Stimulated activated CD4-positive, alpha-beta T cell treated with anti-CD3 and anti-CD28 coated beads, TNF-alpha, amount 100 ng/mL, for 48 hours (primary cell): ENCODE data around the gene IPO4.
A peak's percentile ranks its signal among the peaks of the same experiment; 100 is the strongest.
"Not testable (repeated sequence)": the region's sequence is repeated elsewhere in the genome, so short reads cannot be mapped to it uniquely, and the experiment has no call there.

Source experiments
- DNase-seq, 3 donors: peaks; one replicate each; pipeline ENCODE4 v3.0.0-alpha.2; 2020; ENCODE audit warnings: low read depth in 3 of 3

The IPO4 gene

DNA sequence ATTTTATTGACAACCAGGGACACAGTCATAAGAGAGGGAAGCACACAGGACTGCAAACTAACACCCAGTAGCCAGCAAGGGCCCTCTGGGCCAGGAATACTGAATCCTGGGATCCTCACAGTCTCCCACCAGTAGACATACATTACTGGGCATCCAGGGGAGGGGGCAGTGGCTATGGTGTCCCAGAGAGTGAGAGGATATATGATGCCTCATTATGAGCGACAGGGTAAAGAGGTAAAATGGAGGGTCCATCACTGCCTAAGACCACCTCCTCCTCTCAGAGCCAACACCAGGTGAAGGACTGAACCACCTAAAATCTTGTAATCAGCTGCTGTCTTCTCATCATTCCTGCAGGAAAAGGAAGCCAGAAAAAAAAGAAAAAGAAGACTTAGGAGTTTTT, 28.3 kb upstream of the IPO4 start:
- DNase-seq: not testable (repeated sequence)

GRCh38 chr14:24216345-24216699, 27.7 kb upstream of the IPO4 start:
- DNase-seq: no peak

- DNase-seq: peak; percentile 69 to 74 (median 74)
These were observed 27.1 kb upstream of the IPO4 start, which contains the start of gene MDP1 for GRCh38 chr14:24215495-24216344. TSS of gene MDP1 (minus strand) at chr14:24216066. CDS start at chr14:24215955, 111 bp downstream.

- no peak for DNase-seq
These were observed 25.4 kb upstream of the IPO4 start for GRCh38 chr14:24213866-24214662.

DNA sequence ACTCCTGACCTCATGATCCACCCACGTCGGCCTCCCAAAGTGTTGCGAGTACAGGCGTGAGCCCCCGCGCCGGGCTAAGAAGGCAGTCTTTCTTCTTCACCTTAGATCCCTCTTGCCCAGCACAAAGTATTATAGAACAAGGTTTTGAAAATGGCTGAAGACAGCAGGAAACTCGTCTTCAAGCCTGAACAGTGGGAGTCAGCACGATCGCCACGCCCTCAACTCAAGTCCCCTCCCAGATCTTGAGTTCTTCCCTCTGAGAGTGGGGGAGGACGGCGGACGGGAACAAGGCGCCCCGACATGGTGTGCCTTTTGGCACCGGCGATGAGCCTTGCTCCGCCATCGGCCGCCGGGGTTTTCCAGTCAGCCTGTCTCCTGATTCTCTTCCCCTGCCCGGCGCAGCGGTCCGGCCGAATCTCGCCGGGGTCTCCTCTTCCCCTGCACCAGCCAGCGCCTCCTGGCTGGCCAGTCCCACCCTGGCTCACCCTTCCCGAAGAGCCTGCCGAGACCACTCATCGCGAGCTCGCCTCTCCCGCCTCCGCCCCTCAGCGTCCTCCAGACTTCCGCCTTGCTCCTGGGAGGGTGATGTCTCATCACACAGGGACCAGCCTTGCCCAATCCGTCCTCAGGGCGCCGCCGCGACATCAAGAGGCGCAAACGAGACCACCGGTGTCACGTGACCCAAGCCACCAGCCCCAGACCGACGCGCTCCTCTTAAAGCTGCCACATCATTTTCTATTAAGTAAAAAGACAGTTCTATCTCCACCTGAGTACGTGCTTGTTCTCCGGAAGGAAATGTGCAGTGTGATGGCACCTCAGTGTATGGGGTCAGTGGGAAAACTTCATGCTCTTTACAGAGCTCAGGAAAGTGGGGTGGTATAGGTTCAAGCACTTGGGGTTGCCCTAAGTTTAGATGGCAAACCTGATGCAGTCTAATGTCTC, 24.6 kb upstream of the IPO4 start, which contains the start of gene CHMP4A:
CHMP4A (minus strand) TSS at position 565 of the 942 bp plus-strand sequence; CDS start at position 516, 49 bp downstream.
- DNase-seq: peak; percentile 92 to 96 (median 96)

- DNase-seq: no peak
These were observed 22.7 kb upstream of the IPO4 start for GRCh38 chr14:24211311-24211710.

DNA sequence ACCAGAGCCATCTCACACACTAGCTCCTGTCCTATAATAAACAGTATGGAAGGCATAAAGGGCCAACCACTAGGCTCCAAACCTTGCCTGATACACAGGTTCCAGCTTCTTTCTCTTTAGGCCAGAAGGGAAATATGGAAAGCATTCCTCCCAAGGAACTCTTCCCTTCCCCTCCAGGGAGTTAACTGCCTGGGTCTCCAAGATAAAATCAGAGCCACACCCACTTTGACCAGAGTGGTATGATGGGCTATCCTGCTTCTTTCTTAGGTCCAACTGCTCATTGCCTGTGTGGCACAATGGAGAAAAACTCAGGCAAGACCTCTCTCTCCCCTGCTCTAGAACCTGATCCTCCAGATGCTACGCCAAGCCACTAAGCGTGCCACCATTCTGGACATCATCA, 19.0 kb upstream of the IPO4 start:
- no peak for DNase-seq

DNA sequence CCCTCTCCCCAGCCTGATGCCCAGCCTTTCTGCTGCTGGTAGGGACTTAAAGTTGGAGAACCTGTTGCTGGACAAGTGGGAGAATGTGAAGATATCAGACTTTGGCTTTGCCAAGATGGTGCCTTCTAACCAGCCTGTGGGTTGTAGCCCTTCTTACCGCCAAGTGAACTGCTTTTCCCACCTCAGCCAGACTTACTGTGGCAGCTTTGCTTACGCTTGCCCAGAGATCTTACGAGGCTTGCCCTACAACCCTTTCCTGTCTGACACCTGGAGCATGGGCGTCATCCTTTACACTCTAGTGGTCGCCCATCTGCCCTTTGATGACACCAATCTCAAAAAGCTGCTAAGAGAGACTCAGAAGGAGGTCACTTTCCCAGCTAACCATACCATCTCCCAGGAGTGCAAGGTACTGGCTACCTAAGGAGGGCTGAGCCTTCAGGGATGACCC, 18.5 kb upstream of the IPO4 start:
- no peak for DNase-seq

DNA sequence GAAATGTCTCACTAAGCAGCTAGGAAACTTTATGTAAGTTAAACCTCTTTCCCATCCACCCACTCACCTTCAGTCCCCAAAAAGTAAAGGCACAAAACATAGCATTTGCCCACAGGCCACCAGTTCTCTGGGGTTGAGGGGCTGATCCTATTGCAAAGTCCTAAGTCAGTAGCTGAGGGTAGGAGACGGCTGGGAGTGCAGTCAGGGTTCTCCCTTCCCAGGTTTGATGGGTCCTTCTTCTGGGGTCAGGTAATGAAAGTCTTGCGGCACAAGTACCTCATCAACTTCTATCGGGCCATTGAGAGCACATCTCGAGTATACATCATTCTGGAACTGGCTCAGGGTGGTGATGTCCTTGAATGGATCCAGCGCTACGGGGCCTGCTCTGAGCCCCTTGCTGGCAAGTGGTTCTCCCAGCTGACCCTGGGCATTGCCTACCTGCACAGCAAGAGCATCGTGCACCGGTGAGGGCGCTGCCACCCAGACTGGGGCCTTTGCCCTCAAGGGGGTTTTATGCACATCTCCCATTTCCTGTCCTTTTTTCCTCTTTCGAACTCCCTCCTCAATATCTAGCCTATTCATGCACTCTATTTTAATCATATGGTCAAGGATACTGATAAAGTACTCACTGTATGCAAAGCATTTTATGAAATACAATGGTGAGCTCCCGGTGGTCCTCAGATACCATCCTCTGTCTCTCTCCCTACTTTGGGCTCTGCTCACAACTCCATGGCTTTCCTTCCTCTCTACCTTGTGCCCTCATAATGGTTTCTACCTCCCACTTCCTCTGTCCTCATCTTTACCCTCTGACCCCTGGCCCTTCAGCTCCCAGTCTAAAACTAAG, 17.9 kb upstream of the IPO4 start:
- no peak for DNase-seq

- DNase-seq: no peak
These were observed 15.8 kb upstream of the IPO4 start for GRCh38 chr14:24204163-24205146.

DNA sequence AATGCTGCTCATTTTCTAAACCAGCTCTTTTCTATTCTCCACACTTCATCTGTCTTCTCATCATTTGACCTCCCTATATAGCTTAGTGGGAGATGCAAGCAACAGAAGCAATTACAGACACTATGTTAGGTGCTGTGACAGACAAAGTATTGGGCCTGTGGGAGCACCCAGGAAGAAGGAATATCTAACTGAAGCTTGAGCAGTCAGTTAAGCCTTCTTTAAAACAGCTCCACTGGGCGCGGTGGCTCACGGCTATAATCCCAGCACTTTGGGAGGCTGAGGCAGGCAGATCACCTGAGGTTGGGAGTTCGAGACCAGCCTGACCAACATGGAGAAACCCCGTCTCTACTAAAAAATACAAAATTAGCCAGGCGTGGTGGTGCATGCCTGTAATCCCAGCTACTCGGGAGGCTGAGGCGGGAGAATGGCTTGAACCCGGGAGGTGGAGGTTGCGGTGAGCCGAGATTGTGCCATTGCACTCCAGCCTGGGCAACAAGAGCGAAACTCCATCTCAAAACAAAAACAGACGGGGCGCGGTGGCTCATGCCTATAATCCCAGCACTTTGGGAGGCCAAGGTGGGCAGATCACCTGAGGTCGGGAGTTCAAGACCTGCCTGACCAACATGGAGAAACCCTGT, 14.8 kb upstream of the IPO4 start:
- DNase-seq: not testable (repeated sequence)

DNA sequence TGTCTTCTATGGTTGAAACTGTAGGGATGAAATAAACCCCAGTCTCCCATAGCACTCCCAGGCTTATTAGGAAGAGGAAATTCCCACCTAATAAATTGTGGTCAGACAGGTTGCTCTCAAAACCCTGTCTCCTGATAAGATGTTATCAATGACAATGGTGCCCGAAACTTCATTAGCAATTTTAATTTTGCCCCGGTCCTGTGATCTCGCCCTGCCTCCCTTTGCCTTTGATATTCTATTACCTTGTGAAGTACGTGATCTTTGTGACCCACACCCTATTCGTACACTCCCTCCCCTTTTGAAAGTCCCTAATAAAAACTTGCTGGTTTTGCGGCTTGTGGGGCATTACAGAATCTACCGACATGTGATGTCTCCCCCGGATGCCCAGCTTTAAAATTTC, 13.9 kb upstream of the IPO4 start:
- DNase-seq: not testable (repeated sequence)

DNA sequence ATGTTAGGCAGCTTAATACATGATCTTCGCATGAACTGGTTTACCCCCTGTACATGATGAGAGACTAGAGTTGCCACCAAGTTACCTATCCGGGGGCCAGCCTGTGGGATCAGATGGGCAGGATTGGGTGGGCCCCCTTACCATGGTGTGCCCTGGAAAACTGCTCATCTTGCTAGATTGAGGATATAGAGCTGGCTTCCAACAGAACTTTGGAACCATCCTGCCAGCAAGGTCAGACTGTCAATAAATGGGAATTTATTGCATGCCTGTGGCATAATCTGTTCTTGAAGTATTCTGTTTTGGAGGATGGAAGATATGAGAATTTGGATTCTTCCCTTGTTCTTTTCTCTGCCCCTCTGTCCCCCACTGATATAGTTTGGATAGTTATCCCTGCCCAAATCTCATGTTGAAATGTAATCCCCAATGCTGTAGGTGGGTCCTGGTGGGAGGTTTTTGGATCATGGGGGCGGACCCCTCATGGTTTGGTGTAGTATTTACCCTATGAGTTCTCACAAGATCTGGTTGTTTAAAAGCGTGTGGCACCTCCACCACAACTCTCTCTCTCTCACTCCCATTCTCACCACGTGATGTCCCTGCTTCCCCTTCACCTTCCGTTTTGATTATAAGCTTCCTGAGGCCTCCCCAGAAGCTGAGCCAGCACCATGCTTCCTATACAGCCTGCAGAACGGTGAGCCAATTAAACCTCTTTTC, 10.4 kb upstream of the IPO4 start:
- no peak for DNase-seq

GRCh38 chr14:24197056-24197450, 8.4 kb upstream of the IPO4 start:
- no peak for DNase-seq

DNA sequence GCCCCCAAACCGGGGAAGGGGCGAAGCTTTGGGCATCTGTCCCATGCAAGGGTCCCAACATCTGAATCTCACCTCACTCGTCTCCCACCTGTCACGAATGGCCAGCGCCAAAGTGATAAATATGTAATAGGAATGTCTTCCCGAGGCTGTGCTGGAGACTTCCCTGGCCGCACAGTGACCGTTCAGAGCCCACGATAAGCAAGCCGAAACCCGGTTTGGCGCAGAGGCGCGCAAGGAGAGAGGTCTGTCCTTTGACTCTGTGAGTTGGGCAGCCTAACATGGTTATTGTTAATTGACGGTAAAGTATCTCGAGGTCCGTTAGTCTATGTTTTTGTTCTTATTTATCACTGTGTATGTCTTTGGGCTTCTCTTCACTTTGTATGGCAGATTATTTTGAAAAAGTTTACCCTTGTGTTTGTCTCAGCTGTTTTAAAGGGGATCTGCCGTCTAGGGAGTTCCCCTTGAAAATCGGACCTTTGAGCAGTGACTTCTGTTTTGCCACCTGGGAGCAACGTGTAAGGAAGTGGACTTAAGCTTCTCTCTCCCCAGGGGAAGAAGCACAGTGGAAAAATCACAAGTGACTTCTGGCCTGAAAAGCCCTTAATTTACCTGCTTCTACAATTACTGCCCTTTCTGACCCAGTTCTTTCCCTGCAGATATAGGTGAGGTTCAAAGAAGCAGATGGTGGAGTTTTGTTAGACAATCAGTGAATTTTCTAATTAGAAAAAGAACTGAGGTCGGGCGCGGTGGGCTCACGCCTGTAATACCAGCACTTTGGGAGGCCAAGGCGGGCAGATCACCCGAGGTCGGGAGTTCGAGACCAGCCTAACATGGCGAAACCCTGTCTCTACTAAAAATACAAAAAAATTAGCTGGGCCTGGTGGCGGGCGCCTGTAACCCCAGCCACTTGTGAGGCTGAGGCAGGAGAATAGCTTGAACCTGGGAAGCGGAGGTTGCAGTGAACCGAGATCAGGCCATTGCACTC, 7.7 kb upstream of the IPO4 start:
- DNase-seq: no peak

DNA sequence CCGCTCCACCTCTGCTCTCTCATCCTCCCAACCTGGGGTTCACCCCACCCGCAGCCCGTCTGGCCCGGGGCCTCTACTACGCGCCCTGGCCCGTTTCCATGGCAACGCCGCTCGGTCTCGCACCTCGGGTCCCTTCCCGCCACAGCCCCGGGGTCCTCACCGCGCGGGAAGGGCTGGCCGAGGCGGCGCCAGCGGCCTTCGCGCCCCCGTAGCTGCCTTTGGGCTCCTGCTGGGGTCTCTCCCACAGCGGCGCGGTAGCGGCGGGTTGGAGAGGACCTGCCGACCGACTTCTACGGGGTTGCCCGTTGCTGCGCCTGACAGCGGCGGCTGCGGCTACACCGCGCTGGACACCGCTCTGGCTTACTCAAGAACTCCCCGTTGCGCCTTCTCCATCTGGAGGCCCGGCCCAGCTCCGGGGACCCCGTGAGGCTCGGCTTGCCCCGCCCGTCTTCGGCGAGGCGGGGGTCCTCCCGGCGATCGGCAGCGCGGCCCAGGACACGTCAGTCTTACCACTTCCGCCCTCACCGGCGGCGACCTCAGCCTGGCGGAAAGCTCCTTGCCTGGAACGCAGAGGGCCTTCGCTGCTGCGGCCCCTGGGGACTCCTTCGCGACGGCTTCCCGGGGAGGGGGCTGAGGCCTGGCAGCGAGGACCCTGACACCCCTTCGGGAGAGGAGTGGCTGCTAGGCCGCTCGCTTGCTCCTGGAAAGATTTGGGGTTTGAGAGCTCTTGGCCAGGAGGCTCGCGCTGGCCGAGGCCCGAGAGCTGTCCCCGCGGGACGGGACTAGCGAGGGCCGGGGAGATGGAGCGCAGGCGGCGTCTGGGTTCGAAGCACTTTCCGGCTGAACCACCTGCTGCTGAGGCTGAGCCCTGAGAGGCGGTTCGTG, 6.8 kb upstream of the IPO4 start, which contains the start of gene TM9SF1:
TM9SF1 (minus strand) TSS at position 256 of the 885 bp plus-strand sequence. CDS start 422 bp downstream, outside the sequence.
- peak; percentile 71 to 80 (median 80) for DNase-seq
